ENCODE results near the gene PRICKLE2.

PRICKLE2 gene

GRCh38 chr3:64046996-64047594, 178.2 kb downstream of the PRICKLE2 start:
- TF ChIP-seq GATA2 (IDR thresholded peaks at IDR 0.05; ENCODE audit: low read depth, low read length) (no peak), GATA3 (IDR thresholded peaks at IDR 0.05; ENCODE audit: low read depth, low read length) (no peak)

- no peak for TF ChIP-seq GATA3 (IDR thresholded peaks at IDR 0.05; ENCODE audit: low read depth, low read length)
- TF ChIP-seq GATA2 (IDR thresholded peaks at IDR 0.05; ENCODE audit: low read depth, low read length), result no peak
Observed at GRCh38 chr3:64046592-64046991, 178.7 kb downstream of the PRICKLE2 start.

DNA sequence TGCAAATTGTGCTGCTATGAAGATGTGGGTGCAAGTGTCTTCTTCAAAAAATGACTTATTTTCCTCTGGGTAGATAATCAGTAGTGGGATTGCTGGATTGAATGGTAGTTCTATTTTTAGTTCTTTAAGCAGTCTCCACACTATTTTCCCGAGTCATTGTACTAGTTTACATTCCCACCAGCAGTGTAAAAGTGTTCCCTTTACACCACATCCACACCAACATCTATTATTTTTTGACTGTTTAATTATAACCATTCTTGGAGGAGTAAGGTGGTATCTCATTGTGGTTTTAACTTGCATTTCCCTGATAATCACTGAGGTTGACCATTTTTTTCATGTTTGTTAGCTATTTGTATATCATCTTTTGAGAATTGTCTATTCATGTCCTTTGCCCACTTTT, 182.3 kb downstream of the PRICKLE2 start:
- TF ChIP-seq GATA3 (IDR thresholded peaks at IDR 0.05; ENCODE audit: low read depth, low read length) (no peak), GATA2 (IDR thresholded peaks at IDR 0.05; ENCODE audit: low read depth, low read length) (no peak)
